AML-193 (cell line): ENCODE data around the gene DCDC2C.
"Not testable (repeated sequence)": the region's sequence is repeated elsewhere in the genome, so short reads cannot be mapped to it uniquely, and the experiment has no call there.

Experiments
- DNase-seq, 2 experiments: peaks; one replicate each; lab custom pipeline; 2025; lab: John Stamatoyannopoulos, UW

DCDC2C gene

DNA sequence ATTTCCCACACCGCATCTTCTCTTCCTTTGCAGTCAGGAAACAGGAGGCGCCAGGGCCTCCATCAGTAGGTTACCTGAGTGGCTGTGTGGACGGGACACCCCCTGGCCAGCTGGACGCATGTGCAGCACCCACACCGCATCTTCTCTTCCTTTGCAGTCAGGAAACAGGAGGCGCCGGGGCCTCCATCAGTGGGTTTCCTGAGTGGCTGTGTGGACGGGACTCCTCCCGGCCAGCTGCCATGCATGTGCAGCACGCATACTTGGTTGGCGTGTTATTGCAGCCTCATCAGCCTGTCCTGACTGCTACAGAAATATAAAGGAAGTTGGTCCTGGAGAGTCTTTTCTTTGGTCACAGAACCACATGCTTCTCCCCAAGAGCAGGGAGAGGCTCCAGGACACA, 74.6 kb downstream of the DCDC2C start:
- DNase-seq: no peak

DNA sequence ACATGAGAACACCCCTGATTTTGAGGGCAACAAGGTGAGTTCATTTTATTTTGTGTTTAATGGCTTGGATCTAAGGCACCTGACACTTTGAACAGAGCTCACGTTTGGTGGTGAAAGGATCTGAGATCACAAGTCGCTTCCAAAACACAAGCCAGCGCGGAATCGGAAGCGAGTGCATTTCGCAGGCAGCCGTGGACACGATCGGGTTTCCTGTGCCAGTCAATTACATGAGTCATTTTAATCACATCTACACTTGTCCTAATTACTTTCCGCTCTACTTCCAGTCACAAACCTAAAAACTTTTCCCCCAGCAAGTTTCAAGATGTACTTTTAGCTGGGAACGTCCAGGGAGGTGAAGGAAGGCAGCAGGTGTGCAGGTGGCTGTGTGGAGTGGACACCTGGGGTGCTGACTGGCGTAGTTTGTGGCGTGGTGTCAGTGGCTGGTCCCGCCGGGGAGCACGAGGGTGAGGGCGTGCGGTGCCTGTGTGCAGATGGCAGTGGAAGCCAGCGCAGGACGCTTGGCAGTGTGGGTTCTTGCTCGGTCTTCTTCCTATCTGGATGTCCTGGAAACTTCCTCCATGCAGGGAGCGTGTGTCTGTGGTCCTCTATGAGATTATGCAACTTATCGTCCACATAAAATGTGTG, 75.6 kb downstream of the DCDC2C start:
- no peak for DNase-seq

DNA sequence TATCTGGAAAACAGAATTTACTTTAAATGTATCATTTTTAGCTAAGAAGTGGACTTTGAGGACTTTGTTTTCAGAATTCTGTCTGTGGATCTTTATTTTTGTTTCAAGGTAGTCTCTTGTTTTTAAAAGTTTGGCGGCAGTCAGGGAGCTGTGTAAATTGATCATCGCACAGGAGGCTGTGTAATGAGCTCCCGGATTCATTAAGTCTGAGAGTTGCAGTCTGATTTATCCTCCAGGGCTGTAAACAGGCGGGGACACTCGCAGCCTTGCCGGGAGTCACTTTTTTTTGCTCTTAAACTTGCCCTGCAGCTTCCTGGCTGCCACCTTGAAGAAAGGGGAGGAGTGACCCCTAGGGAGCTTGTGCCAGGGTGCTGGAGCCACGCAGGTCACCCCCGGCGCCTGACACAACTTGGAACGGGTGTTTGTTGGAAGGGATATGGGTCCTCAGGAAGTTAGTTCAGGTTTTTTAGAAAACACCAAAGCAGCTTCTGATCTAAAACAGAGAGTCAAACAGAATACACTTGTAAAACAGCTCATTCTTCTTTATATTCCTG, 76.2 kb downstream of the DCDC2C start:
- DNase-seq: no peak

DNA sequence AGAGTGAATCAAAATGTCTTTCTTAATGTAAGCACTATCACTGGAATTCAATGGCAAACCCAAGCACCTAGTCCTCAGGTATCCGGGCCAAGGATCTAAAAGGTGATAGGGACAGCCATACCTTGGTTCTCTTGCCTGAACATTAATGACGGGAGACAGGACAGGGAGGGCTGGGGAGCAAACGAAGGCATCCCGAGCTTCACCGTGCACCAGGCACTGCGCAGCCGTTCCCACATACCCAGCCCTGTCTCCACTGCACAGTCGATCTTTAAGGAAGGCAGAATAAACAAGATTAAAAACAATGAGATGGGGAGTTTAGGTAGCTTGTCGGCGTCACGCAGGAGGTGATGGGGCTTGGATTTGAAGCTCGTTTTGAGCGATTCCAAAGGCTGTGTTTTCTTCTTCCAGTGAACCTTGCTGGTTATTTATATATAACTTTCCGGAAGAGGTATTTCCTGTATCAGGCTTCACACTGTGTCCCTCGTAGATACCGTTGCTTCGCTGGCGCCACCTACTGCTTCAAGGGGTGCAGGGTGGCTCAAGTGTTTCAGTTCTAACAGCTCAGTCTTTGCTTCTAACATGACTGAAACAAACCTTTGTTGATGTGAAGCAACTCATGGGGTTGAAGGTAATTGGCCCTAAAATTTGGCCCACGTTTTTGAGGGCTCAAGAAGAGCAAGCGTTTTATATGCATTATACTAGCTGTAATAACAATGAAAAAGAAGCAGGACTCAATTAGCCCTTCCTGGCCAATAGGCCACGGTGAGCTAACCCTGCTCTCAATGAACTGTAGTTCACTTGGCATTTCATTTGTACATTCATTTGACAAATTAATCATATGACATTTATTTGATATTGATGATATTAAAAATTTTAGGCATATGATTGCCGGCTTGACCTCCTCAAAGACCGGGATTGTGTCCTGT, 77.4 kb downstream of the DCDC2C start:
- peak; percentile 63 to 74 for DNase-seq

DNA sequence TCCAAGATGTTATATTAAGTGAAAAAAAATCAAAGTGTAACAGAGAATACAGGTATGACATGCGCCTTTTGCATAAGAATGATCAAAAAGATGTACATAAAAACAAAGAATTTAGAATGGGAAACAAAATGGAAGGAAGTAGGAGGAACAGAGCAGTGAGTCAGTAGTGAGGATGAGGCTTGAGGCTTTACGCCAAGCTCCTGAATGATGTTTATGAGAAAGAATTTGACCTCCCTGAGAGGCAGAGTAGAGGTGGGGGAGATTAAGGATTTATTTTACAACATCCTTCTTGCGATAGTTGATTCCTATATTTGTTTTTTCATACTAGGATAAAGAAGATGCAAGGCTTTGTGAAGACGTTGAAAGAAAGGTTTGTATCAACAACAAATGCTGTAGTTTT, 81.4 kb downstream of the DCDC2C start:
- no peak for DNase-seq

DNA sequence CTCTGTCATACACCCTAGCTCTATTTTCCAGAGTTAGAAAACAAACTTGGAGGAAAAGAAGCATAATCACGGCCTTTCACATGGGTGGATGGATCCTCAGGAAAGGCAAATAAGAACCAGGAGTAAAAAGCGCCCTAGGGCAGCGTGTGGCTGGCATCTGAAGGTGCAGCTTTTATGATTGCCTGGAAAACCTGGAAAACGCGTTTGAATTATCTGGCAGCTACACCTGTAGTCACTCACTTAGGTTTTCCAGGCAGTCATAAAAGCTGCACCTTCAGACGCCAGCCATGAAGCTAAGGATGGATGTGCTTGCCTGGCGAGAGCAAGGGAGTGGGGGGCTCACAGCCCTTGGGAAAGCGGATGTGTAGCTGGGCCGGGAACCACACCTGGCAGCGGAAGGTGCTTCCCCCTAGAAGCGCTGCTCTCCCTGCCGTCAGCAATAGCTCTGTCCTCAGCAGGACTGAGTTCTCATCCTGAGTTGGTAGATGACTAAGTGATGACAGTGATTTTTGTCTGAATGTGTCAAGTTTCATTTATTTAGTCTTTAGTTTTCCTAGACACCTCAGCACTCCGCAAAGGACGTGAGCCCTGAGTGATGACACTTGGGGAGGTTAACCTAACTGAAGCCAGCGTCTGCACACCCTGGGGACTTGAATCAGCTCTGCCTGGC, 82.0 kb downstream of the DCDC2C start:
- DNase-seq: no peak

DNA sequence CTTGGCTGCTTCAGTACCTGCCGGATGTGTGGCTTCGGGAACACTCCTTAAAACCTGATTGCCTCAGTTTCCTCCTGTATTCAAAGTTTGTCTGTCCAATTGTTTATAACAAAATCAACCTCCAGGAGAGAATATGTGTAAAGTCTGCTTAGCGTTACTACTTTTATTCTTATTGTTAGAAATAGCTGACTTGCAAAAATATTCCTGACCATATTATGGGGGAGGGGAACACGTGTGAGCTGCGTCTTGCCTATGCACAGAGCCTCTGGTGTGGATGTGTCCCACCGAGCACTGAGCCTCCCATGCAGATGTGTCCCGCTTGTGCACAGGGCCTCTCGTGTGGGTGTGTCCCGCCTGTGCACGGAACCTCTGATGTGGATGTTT, 82.5 kb downstream of the DCDC2C start:
- no peak for DNase-seq

DNA sequence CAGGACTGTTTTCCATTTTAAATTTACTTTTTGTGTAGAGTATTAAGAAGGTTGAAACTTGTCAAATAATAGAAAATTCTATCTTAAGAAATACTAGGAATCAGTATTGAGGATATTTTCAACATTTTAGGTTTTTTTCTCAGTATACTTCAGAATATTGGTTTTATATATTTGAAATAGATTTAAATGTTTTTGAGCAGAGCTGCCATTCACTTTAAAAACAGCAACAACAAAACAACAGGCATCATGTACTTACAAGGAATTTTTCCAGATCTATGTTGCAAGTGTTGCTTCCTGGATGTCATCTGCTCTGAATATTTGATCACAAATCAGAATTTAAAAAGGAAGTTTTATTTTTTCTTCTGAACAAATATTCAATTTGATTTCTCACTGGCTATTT, 84.4 kb downstream of the DCDC2C start:
- no peak for DNase-seq

DNA sequence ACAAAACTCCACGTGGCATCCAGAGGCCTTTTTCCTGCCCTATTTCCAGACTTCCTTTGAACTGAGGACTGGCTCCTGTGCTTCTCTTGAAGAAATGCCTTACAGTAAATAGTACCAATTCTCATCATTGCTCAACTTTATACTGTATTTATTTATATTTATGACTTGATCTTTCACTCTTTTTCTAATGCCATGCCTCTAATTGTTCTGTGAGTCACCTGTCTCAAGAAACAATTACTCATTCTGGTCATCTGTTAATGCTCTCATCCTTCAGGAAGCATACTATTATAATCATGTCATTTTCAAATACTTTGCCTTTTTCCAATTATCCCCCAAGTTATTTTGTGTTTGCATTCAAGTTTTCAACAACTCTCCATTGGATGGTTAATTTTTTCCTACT, 85.9 kb downstream of the DCDC2C start:
- no peak for DNase-seq

DNA sequence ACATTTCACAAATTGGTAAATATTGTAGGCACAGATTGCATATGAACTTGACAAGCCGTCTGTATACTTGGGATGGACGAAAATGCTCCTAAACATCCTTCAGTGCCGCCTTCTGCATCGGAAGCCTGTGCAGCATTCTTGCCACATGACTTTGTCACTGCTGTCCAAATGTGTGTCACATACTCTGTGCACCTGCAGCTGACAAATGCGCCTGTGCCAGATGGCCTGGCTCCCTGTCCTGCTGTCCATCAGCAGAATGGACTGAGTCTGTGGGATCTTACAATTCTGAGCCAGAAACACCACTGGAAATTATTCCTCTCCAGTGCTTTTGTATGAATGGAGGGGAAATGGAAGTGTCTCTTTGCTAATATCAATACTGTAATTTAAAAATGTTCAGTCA, 89.9 kb downstream of the DCDC2C start:
- no peak for DNase-seq

DNA sequence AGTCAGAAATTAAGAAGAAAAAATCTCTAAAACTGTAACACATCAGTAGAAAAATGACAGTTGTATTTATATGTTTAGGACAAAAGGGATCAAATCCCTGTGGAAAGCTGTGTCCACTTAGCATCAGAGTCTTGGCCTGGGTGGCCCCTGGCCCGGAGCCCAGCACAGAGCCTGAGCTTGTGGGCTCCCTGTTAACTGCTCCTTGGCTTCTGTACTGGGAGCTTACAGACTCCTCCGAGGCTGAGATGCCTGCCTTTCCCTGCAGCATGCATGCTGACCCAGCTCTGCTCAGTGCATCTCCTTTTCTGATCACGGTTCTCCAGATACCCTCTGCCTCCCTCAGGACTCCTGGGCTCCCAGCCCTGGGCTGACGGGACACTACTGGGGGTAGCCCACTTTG, 98.1 kb downstream of the DCDC2C start:
- no peak for DNase-seq

DNA sequence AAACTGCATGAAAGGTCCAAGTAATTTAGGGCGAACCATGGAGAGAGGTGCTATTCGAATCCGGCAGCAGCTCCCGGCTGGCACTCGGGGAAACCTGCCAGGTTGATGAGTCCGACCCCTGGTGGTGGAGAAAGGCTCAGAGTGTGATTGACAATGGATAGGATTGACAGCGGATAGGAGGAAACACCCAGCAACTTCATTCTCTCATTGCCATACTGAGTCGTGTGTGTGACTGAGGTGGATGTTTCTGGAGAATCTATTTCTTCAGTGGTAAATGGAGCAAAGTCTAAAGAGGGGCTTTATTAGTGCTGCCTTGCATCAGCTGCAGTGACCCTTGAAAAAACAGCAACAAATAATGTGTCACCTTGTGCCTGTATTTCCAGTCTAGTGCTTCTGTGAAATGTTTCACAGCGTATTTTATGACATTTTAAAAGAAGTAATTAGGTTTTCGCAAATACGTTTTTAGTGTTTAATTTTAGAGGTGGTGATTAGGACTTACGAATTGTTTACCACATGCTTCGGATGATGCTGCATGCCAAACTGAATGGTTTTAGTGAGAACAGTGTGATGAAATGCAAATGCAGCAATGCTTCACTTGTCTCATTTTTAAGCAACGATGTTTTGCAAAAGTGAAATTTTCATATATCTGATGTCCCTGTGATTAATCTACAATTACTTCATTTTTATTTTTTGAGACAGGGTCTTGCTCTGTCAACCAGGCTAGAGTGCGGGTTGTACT, 102.0 kb downstream of the DCDC2C start:
- DNase-seq: no peak

DNA sequence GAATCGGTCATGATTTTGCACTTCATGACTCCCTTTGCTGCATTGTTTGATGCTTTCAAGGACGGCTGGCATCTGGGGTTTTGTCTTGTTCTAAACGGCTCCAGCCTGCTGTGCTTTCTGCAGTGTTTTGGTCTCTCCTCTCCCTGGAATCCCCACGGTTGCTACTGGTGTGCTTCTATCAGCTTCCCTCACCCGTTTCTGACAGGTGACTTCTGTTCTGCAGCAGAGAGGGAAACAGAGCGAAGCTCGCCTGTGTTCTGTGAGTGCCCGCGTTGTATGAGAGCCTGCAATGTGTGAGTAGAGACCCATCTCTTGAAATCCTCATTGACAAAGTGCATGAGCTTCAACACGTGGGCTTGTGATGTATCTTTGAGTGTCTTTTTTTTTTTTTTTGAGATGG, 102.8 kb downstream of the DCDC2C start:
- no peak for DNase-seq

DNA sequence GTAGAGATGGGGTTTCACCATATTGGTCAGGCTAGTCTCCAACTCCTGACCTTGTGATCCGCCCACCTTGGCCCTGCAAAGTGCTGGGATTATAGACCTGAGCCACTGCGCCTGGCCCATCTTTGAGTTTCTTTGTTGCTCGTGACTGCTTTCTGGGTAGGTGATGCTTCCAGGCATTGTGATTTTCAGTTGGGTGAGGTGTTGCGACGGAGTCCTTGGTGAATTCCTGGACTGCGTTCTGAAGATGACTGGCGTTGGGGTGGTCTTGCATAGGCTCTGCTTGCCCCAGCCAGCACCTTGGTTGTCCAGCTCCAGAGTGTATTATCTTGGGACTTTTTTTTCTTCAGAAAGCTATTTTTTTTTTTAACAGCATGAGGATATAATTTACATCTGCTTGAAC, 103.4 kb downstream of the DCDC2C start:
- no peak for DNase-seq

DNA sequence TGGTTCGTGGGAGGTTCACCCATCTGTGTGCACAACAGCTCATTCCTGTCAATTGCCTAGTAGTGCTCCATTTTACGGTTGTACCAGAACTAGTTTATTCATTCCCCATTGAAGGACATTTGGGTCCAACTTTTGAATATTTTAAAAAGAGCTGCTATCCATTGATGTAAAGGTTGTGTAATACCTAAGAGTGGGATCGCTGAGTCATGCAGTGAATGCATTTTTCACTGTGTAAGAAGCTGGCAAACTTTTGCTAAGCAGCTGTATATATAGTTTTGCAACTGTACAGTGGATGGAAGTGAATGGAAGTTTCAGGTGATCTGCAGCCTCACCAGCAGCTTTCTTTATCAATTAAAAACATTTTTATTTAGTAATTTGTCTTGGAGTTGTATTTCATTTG, 104.5 kb downstream of the DCDC2C start:
- peak in 1 of 2 experiments; percentile 1 for DNase-seq

DNA sequence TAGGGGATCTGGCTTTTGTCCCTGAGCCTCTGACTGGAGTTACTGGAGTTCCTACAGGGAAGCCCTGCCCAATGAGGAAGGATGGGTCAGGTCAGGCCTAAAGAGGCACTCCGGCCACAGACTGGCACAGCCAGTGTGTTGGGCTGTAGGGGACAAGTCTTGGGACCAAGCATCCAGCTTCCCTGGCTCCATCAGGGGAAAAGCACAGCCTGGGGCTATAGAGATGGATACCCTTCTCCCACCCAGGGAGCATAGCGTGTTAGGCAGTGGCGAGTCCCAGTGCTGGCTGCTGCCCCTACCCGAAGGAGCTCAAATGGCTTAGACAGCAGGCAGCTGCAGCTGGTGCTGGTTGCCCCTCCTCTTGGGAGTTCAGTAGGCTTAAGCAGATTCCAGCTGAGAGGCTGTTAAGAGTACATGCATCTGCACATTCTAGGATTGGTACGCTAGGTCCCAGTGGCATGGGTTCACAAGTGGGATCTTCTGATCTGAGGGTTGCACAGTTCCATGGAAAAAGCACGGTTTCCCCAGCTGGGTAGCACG, 111.4 kb downstream of the DCDC2C start:
- DNase-seq: no peak

DNA sequence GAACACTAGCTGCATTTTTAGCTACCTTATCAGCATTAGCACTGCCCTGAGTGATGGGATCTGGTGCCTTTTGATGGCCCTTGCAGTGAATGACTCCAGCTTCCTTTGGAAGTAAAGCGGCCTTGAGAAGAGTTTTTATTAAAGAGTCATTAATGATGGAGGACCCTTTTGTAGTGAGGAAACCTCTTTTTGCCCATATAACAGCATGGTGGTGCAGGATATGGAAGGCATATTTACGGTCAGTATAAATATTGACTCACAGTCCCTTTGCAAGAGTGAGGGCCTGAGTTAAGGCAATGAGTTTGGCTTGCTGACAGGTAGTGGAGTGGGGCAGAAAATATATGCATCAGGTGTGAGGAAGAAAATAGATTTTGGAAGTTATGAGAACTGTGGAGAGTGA, 113.8 kb downstream of the DCDC2C start:
- DNase-seq: not testable (repeated sequence)

DNA sequence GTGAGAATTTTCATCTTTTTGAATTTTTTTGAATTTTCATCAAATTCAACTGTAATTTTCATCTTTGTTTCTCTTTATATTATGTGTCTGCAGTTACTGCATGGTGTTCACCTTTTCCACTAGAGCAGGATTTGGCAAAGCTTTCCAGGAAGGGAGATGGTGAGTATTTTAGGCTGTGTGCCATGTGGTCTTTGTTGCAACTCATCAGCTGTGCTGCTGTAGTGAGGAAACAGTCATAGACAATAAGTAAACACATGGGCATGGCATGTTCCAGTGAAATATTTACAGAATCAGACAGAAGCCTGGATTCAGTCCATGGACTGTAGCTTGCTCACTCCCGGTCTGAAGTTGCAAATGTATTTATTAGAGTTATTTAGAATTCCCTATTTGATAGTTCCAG, 120.4 kb downstream of the DCDC2C start:
- no peak for DNase-seq

DNA sequence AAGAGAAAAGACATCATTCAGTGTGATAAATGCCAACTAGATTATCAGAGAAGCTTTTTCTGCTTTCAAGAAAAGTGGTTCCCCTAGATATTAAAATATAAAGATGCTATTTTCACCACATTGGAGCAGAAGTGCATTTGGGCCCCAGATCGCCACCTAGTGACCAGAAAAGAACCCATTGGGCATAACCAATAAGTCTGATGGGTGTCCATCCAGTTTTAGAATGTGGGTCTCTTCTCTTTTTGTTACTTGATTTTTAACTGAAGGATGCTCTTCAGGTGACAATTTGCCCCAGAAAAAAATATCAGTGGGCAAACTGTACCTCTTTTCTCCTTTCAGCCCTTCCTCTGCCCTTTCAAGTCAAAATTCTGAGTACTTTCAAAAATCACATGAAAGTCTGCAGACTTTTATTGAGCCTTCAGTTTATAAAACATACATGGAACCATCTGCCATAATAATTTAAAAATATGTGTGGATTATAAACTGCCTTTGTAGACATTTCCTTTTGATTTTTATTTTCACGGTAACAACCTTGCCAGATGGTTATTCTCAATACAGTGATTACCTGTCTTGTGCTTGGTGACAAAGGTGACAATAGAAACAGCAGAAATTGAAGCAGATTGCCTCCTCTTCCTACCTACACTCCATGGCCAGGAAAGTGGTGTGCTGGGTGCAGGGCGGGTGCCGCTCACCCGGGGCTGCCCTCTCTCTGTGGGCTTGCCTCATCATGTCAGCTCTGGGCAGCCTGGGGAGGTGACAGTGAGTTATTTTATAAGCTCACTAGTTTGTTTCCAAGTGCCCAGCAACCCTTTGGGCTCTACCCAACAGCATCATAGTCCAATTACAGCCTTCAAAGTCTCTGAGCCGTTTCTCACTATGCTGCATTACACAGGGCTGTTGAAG, 124.5 kb downstream of the DCDC2C start:
- peak; percentile 20 to 23 for DNase-seq

DNA sequence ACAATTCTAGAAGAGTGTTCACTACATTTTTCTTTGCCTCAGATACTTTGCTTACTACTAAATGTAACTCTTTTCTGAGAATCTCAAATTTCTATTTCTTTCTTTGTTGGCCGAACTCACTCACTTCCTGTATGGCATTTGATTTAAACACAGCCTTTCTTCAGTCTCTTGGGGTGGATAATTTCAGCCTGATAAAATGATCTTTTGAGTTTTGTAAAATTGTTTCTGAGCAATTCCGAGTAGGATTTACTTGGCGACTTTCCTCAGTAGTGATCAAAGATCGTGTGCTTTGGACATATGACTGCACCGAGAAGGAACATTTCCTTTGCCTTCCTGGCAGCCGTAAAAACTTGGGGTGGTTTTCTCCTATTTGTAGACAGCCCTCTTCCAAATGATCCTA, 127.4 kb downstream of the DCDC2C start:
- no peak for DNase-seq

DNA sequence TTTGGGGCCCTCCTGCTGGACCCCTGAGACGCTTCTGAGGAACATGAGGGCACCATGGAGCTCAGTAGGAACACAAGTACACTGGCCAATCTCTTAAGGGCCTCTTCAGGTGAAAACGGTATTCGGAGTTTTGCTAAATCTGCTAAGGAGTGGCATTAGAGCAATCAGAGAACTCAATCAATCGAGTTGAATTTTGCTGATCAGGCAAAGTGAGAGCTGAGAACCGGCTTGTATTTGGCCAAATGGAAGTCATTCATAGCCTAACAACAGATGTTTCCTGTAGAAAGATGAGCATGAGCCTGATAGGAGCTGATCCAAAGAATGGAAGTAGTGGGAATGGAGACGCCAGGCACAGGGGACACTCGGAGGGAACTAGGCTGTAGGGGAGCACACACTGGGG, 133.7 kb downstream of the DCDC2C start:
- no peak for DNase-seq
